ENCODE data around the gene H2AZ2. TPM values are rescaled to one million over a fixed set of nuclear protein-coding genes. Genes with fewer than 3 reads are reported as not detected.
"Not testable (repeated sequence)": the region's sequence is repeated elsewhere in the genome, so short reads cannot be mapped to it uniquely, and the experiment has no call there.

Gene H2AZ2
- total and polyA plus RNA-seq, 4 donors: 95.1 to 139 (median 115) TPM

DNA sequence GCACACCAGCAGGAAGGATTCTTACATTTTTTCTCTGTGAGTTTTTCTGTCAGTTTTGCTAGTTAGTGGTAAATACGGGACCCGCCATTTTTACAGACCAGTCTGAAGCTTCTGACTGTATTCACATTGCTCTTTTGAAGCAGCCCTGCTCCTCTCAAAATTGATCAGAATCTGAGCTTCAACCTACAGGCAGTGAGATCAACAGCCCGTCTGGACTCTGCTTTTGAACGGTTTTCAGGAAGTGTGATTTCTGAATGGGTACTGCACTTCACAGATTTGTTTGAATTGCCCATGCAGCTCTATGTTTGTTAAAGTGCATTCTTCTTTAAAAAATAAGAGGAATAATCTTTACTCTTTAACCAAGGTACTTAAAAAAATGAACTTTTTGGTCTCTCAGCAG, 28.5 kb upstream of the H2AZ2 start:
- H3K36me3 ChIP-seq (ENCODE audit: control insufficient read depth in 1 of 2, insufficient read depth in 2 of 2, low read length in 1 of 2): no peaks in the 10 kb centered on the region
- H3K4me3 ChIP-seq (ENCODE audit: low read length in 2 of 2): no peak overlapping the region
- DNase-seq (no peak), ATAC-seq (ENCODE audit: low FRiP score) (no peak)
- no peaks in the 10 kb centered on the region for H3K27me3 ChIP-seq (ENCODE audit: control insufficient read depth in 1 of 2, insufficient read depth in 2 of 2, low read length in 1 of 2)
- peaks cover 0 to 8% of the 10 kb centered on the region in 2 donors for H3K4me1 ChIP-seq (ENCODE audit: control insufficient read depth in 1 of 2, insufficient read depth in 2 of 2, low read length in 2 of 2)
- H3K9me3 ChIP-seq (ENCODE audit: control insufficient read depth, low read length): no peaks in the 10 kb centered on the region
- no peak overlapping the region for H3K27ac ChIP-seq (ENCODE audit: low read depth in 1 of 2, low read length in 2 of 2)
- WGBS, 2 donors: 81 to 85% methylated on average over 4 of the region's 4 CpGs
- intact Hi-C loops (cut with DNase I): no loop called here

DNA sequence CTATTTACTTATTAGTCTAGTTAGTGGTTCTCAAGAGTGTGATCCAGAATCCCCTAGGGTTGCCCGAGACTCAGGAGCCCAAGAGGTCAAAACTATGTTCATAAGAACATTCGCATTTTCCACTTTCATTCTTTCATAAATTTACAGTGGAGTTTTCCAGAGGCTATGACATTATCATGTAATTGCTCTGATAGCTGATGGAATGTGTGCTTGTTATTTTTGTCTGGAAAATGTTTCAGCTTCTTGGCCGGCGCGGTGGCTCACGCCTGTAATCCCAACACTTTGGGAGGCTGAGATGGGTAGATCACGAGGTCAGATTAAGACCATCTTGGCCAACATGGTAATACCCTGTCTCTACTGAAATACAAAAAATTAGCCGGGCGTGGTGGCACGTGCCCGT, 27.4 kb upstream of the H2AZ2 start:
- H3K36me3 ChIP-seq (ENCODE audit: control insufficient read depth in 1 of 2, insufficient read depth in 2 of 2, low read length in 1 of 2): no peaks in the 10 kb centered on the region
- H3K27ac ChIP-seq (ENCODE audit: low read depth in 1 of 2, low read length in 2 of 2): no peak overlapping the region
- H3K4me3 ChIP-seq (ENCODE audit: low read length in 2 of 2): no peak overlapping the region
- H3K9me3 ChIP-seq (ENCODE audit: control insufficient read depth, low read length): no peaks in the 10 kb centered on the region
- WGBS, 2 donors: 54 to 57% methylated on average over 11 of the region's 11 CpGs
- DNase-seq (no peak), ATAC-seq (ENCODE audit: low FRiP score) (no peak)
- no peaks in the 10 kb centered on the region for H3K27me3 ChIP-seq (ENCODE audit: control insufficient read depth in 1 of 2, insufficient read depth in 2 of 2, low read length in 1 of 2)
- H3K4me1 ChIP-seq (ENCODE audit: control insufficient read depth in 1 of 2, insufficient read depth in 2 of 2, low read length in 2 of 2): peaks cover 0 to 3% of the 10 kb centered on the region in 2 donors
- intact Hi-C loops (cut with DNase I): no loop called here

DNA sequence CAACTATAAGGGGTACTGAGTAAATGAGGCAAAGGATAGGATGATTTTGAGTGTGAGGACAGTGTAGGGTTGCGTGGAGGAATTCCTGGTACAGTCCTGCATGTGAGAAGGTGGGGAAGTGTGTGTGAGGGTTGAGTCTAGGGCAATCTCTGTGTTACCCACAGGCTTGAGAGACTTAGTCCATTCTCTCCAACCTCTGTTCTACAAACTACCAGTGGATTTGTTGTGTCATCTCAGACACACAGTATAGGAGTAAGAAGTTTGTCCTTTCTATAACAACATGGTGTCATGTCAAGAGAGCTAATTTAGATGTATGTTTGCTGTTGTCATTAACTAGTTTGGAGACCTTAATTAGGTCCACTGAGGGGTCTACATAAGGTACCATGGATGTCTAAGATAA, 24.9 kb upstream of the H2AZ2 start:
- H3K36me3 ChIP-seq (ENCODE audit: control insufficient read depth in 1 of 2, insufficient read depth in 2 of 2, low read length in 1 of 2): no peaks in the 10 kb centered on the region
- WGBS, 2 donors: 99 to 100% methylated on average over 1 of the region's 1 CpG
- DNase-seq (no peak), ATAC-seq (ENCODE audit: low FRiP score) (no peak)
- H3K9me3 ChIP-seq (ENCODE audit: control insufficient read depth, low read length): no peaks in the 10 kb centered on the region
- H3K27me3 ChIP-seq (ENCODE audit: control insufficient read depth in 1 of 2, insufficient read depth in 2 of 2, low read length in 1 of 2): no peaks in the 10 kb centered on the region
- no peaks in the 10 kb centered on the region for H3K4me1 ChIP-seq (ENCODE audit: control insufficient read depth in 1 of 2, insufficient read depth in 2 of 2, low read length in 2 of 2)
- H3K4me3 ChIP-seq (ENCODE audit: low read length in 2 of 2): no peak overlapping the region
- no peak overlapping the region for H3K27ac ChIP-seq (ENCODE audit: low read depth in 1 of 2, low read length in 2 of 2)
- intact Hi-C loops (cut with DNase I): no loop called here

DNA sequence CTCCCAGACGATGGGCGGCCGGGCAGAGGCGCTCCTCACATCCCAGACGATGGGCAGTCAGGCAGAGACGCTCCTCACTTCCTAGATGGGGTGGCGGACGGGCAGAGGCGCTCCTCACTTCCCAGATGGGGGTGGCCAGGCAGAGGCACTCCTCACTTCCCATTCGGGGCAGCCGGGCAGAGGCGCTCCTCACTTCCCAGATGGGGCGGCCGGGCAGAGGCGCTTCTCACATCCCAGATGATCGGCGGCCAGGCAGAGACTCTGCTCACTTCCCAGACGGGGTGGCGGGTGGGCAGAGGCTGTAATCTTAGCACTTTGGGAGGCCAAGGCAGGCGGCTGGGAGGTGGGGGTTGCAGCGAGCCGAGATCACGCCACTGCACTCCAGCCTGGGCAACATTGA, 24.0 kb upstream of the H2AZ2 start:
- ATAC-seq (ENCODE audit: low FRiP score); H3K27me3 ChIP-seq (ENCODE audit: control insufficient read depth in 1 of 2, insufficient read depth in 2 of 2, low read length in 1 of 2); H3K9me3 ChIP-seq (ENCODE audit: control insufficient read depth, low read length); DNase-seq; H3K4me1 ChIP-seq (ENCODE audit: control insufficient read depth in 1 of 2, insufficient read depth in 2 of 2, low read length in 2 of 2); H3K36me3 ChIP-seq (ENCODE audit: control insufficient read depth in 1 of 2, insufficient read depth in 2 of 2, low read length in 1 of 2); H3K4me3 ChIP-seq (ENCODE audit: low read length in 2 of 2); intact Hi-C loops (cut with DNase I); H3K27ac ChIP-seq (ENCODE audit: low read depth in 1 of 2, low read length in 2 of 2): not testable (repeated sequence)
- 96 to 97% methylated on average over 20 to 23 of the region's 23 CpGs for WGBS, 2 donors

DNA sequence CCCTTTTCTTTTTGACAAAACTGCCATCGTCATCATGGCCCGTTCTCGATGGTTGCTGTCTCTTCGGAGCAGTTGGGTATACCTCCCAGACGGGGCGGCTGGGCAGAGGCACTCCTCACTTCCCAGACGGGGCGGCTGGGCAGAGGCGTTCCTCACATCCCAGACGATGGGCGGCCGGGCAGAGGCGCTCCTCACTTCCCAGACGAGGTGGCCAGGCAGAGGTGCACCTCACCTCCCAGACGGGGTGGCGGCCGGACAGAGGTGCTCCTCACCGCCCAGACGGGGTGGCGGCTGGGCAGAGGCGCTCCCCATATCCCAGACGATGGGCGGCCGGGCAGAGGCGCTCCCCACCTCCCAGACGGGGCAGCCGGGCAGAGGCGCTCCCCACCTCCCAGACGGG, 22.9 kb upstream of the H2AZ2 start:
- H3K4me1 ChIP-seq (ENCODE audit: control insufficient read depth in 1 of 2, insufficient read depth in 2 of 2, low read length in 2 of 2); H3K9me3 ChIP-seq (ENCODE audit: control insufficient read depth, low read length); H3K27me3 ChIP-seq (ENCODE audit: control insufficient read depth in 1 of 2, insufficient read depth in 2 of 2, low read length in 1 of 2); ATAC-seq (ENCODE audit: low FRiP score); DNase-seq; H3K36me3 ChIP-seq (ENCODE audit: control insufficient read depth in 1 of 2, insufficient read depth in 2 of 2, low read length in 1 of 2); intact Hi-C loops (cut with DNase I); H3K4me3 ChIP-seq (ENCODE audit: low read length in 2 of 2); H3K27ac ChIP-seq (ENCODE audit: low read depth in 1 of 2, low read length in 2 of 2): not testable (repeated sequence)
- 90 to 91% methylated on average over 26 to 29 of the region's 29 CpGs for WGBS, 2 donors

DNA sequence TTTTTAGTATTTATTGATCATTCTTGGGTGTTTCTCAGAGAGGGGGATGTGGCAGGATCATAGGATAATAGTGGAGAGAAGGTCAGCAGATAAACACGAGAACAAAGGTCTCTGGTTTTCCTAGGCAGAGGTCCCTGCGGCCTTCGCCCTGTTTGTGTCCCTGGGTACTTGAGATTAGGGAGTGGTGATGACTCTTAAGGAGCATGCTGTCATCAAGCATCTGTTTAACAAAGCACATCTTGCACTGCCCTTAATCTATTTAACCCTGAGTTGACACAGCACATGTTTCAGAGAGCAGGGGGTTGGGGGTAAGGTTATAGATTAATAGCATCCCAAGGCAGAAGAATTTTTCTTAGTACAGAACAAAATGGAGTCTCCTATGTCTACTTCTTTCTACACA, 22.4 kb upstream of the H2AZ2 start:
- H3K4me1 ChIP-seq (ENCODE audit: control insufficient read depth in 1 of 2, insufficient read depth in 2 of 2, low read length in 2 of 2); H3K36me3 ChIP-seq (ENCODE audit: control insufficient read depth in 1 of 2, insufficient read depth in 2 of 2, low read length in 1 of 2); ATAC-seq (ENCODE audit: low FRiP score); H3K27ac ChIP-seq (ENCODE audit: low read depth in 1 of 2, low read length in 2 of 2); DNase-seq; H3K9me3 ChIP-seq (ENCODE audit: control insufficient read depth, low read length); H3K27me3 ChIP-seq (ENCODE audit: control insufficient read depth in 1 of 2, insufficient read depth in 2 of 2, low read length in 1 of 2); H3K4me3 ChIP-seq (ENCODE audit: low read length in 2 of 2); intact Hi-C loops (cut with DNase I): not testable (repeated sequence)
- WGBS, 2 donors: 91 to 93% methylated on average over 3 of the region's 3 CpGs

DNA sequence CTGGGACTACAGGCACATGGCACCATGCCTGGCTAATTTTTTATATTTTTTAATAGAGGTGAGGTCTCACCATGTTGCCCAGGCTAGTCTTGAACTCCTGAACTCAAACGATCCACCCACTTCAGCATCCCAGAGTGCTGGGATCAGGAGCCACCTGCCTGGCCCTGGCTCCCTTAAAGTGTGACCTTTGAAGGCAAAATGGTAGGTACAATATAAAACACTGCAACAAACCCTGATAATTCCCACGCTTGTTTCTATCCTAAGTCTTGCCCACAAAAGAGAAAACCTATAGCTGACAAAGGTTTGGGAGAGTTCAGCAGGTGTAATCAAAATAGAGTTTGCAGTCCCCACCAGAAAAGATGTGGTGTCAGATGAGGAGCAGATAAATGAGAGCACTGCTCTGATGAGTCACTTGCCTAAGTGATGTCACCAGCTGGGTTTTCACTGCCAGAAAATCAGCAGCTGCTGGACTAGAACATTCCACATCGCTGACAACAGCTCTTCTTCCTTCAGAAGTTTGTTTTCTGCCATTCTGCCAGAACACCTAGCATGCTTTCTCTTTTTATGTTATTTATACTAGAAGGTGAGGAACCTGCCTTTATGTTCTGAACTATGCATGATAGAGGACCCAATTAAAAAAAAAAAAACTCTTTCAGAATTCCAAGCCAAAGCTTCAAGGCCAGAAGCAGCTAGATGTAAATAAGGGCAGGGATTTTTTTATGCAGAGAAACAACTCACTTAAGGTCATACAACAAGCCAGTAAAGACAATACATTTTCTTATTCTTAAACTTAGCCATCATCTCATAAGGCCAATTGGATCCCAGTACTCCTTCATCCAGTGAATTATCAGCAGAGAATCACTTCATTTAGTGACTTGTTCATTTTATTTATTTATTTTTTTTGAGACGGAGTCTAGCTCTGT, 19.4 kb upstream of the H2AZ2 start:
- Histone ChIP-seq H3K4me3 (ENCODE audit: low read length in 2 of 2) (no peak overlapping the region), H3K4me1 (ENCODE audit: control insufficient read depth in 1 of 2, insufficient read depth in 2 of 2, low read length in 2 of 2) (no peaks in the 10 kb centered on the region), H3K27ac (ENCODE audit: low read depth in 1 of 2, low read length in 2 of 2) (no peak overlapping the region), H3K36me3 (ENCODE audit: control insufficient read depth in 1 of 2, insufficient read depth in 2 of 2, low read length in 1 of 2) (no peaks in the 10 kb centered on the region), H3K9me3 (ENCODE audit: control insufficient read depth, low read length) (no peaks in the 10 kb centered on the region), H3K27me3 (ENCODE audit: control insufficient read depth in 1 of 2, insufficient read depth in 2 of 2, low read length in 1 of 2) (no peaks in the 10 kb centered on the region)
- ATAC-seq (ENCODE audit: low FRiP score) (no peak), DNase-seq (no peak)
- WGBS, 2 donors: 67 to 70% methylated on average over 4 of the region's 4 CpGs
- intact Hi-C loops (cut with DNase I): no loop called here

DNA sequence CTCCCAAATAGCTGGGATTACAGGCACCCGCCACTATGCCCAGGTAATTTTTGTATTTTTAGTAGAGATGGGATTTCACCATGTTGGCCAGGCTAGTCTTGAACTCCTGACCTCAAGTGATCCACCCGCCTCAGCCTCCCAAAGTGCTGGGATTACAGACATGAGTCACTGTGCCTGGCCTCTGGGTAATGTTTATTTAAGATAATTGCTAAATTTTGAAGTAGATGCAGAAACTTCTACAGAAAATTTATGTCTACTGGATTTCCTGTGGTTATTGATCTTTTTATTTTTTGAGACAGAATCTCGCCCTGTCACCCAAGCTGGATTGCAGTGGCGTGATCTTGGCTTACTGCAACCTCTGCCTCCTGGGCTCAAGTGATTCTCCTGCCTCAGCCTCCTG, 14.1 kb upstream of the H2AZ2 start:
- intact Hi-C loops (cut with DNase I); H3K27ac ChIP-seq (ENCODE audit: low read depth in 1 of 2, low read length in 2 of 2); DNase-seq; H3K36me3 ChIP-seq (ENCODE audit: control insufficient read depth in 1 of 2, insufficient read depth in 2 of 2, low read length in 1 of 2); H3K4me1 ChIP-seq (ENCODE audit: control insufficient read depth in 1 of 2, insufficient read depth in 2 of 2, low read length in 2 of 2); ATAC-seq (ENCODE audit: low FRiP score); H3K9me3 ChIP-seq (ENCODE audit: control insufficient read depth, low read length); H3K4me3 ChIP-seq (ENCODE audit: low read length in 2 of 2); H3K27me3 ChIP-seq (ENCODE audit: control insufficient read depth in 1 of 2, insufficient read depth in 2 of 2, low read length in 1 of 2): not testable (repeated sequence)
- 36 to 40% methylated on average over 4 of the region's 4 CpGs for WGBS, 2 donors

DNA sequence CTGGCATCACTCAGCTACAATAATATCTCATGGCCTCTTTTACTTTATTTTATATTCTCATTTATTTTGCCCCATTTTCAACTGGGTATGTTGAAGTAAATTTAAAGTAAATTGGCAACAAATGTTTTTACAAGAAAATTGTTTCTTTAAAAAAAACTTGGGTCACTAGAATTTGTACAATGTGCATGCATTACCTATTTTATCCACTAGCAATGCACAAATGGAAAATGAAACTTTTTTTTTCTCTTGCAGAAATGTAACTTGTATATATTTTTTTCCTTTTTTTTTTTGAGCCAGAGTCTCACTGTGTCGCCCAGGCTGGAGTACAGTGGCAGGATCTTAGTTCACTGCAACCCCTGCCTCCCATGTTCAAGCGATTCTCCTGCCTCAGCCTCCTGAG, 10.3 kb upstream of the H2AZ2 start:
- Histone ChIP-seq H3K27ac (ENCODE audit: low read depth in 1 of 2, low read length in 2 of 2) (no peak overlapping the region), H3K4me3 (ENCODE audit: low read length in 2 of 2) (no peak overlapping the region), H3K36me3 (ENCODE audit: control insufficient read depth in 1 of 2, insufficient read depth in 2 of 2, low read length in 1 of 2) (no peaks in the 10 kb centered on the region), H3K9me3 (ENCODE audit: control insufficient read depth, low read length) (no peaks in the 10 kb centered on the region), H3K27me3 (ENCODE audit: control insufficient read depth in 1 of 2, insufficient read depth in 2 of 2, low read length in 1 of 2) (no peaks in the 10 kb centered on the region), H3K4me1 (ENCODE audit: control insufficient read depth in 1 of 2, insufficient read depth in 2 of 2, low read length in 2 of 2) (no peaks in the 10 kb centered on the region)
- no peak for DNase-seq
- 72 to 79% methylated on average over 2 of the region's 2 CpGs for WGBS, 2 donors
- intact Hi-C loops (cut with DNase I): loop anchor here (5.0 kb wide), 2 partner anchors 64 to 274 kb away; no protein-coding TSS in a partner anchor
- ATAC-seq (ENCODE audit: low FRiP score): no peak

Data from aorta (tissue), 5 donors.